ENCODE measurements around the gene GOLGA6L26.
"Not testable (repeated sequence)": the region's sequence is repeated elsewhere in the genome, so short reads cannot be mapped to it uniquely, and the experiment has no call there.

GRCh38 chr15:23311233-23311632 lies 22.8 kb downstream of the GOLGA6L26 start:
- not testable (repeated sequence) for TF ChIP-seq EZH2 (IDR thresholded peaks at IDR 0.05; ENCODE audit: insufficient read depth, poor library complexity, severe bottlenecking); EZH2phosphoT487 (IDR thresholded peaks at IDR 0.05; ENCODE audit: insufficient read depth, low read depth)
